KOPT-K1 (cell line): ENCODE measurements around the gene RTN4.

Experiments used
- H3K27ac ChIP-seq: fragments of 200-600 bp; sonication (generic); 2 replicates; pipeline ENCODE4 v1.5.1; 2016; ENCODE audit warnings: antibody characterized with exemption, mild to moderate bottlenecking, low read depth, low read length; ENCODE audit not compliant: poor library complexity, severe bottlenecking
- H3K36me3 ChIP-seq: fragments of 200-600 bp; sonication (generic); 2 replicates; pipeline ENCODE4 v1.5.1; 2017; ENCODE audit warnings: antibody characterized with exemption, mild to moderate bottlenecking, low read length, moderate library complexity; ENCODE audit not compliant: insufficient read depth
- H3K9me3 ChIP-seq: fragments of 200-600 bp; sonication (generic); 2 replicates; pipeline ENCODE4 v1.5.1; 2017; ENCODE audit warnings: antibody characterized with exemption, low read length, mild to moderate bottlenecking; ENCODE audit not compliant: insufficient read depth, poor library complexity, severe bottlenecking

RTN4 gene

DNA sequence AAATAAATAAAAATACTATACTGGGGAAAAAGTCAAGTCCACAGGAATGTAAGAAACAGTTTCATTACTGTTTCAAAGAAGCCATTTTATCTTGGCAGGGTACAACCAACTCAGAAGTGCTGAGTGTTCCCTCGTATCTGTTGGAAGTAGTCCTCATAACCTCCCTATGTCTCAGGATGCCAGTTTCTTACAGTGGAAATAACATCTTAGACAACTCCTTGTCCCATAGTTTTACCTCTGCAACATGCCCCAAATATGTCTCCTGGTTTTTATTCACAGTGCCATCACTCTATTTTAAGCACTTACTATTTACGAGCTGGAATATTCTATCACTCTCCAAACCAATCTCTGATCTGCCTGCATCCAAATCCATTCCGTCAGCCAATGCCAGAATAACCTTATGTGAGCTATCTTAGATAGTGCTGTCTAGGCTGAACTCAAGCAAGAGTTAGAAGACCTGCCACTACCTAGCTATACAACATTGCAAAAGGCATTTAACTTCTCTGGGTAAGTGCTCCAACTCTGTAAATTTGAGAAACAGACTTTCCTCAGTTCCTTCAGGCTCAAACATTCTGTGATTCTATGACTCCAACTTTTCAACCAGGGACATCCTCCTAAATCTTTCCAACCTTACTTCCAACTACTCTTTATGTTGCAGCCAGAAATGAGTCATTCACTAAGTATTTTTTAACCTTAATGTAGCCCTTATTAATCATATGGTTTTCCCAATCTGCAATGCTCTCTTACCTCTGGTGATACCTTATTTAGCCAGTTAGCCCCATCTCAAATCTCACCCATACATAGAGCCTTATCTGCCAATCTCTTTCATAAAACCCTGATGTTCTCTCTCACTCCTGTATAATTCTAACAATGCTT, 66.7 kb downstream of the RTN4 start:
- no peaks in the 10 kb centered on the region for H3K9me3 ChIP-seq
- H3K36me3 ChIP-seq = peaks cover 86% of the 10 kb centered on the region
- H3K27ac ChIP-seq = no peak overlapping the region

DNA sequence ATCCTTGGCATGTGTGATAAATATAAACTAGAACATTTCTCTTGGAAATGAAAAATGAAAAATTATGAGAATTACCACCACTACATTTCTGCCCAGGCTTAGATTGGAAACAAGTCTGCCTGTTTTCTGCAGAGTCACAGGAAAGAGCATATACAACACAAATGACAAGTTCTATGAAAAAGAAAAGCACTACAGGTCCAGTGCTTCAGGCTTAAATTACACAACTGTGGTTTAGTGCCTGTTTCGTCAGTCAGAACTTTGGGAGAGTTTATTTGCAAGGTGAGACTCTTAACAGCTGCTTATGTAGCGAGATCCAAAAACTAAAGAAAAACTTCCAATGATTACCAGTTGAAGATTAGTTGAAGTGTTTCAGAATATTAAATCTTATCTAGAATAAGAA, 68.9 kb downstream of the RTN4 start:
- Histone ChIP-seq H3K9me3 (no peaks in the 10 kb centered on the region), H3K36me3 (peaks cover 93% of the 10 kb centered on the region), H3K27ac (no peak overlapping the region)

DNA sequence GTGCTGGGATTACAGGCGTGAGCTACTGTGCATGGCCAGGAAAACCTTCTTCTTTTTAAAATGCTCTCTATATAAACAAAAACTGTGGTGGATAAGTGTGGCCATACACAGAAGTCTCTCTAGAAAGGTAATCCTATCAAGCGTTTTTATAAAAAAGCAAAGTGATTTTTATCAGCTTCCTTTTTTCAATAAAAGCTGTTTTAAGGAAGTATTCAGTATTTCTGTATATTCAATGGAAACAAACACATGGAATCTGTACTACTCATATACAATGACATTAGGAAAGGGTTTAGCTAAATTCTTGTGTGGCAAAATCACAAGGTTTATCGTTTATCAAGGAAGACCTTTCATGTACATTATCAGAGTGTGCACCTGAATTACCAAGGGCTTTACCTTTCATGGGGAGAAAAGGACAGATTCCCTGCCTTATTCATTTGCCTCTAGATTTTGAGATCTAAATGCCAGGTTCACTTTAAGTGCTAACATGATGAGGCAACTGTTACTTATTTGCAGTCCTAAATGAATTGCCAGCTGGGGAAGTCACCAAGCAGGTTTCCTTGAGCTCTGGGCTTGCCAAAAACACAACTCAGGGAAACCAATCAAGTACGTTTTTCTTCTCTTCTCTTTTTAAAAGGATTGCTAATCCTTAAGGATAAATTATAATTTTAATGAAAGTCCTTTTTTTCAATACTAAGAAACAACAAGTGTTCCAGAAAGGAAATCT, 70.8 kb downstream of the RTN4 start:
- Histone ChIP-seq H3K36me3 (peaks cover 93% of the 10 kb centered on the region), H3K9me3 (no peaks in the 10 kb centered on the region), H3K27ac (no peak overlapping the region)

DNA sequence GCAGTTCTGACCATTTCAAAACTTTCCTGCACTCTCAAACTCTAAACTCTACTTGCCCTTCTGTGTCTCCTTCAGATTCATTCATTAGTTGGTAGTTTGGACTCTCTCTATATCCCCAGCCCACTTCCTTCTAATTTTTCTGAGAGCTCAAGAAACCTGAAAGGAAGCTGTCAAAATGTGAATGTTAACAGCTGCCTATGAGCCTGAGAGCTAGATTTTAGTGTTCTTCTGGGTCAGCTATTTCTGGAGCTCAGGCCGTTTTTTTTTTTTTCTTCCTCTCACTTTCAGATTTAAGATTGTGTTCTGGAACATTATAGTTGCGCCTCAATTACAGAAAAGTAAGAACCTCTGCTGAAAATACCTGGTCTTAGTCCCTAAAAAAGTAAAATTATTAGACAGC, 73.1 kb downstream of the RTN4 start:
- peaks cover 95% of the 10 kb centered on the region for H3K36me3 ChIP-seq
- no peaks in the 10 kb centered on the region for H3K9me3 ChIP-seq
- no peak overlapping the region for H3K27ac ChIP-seq

DNA sequence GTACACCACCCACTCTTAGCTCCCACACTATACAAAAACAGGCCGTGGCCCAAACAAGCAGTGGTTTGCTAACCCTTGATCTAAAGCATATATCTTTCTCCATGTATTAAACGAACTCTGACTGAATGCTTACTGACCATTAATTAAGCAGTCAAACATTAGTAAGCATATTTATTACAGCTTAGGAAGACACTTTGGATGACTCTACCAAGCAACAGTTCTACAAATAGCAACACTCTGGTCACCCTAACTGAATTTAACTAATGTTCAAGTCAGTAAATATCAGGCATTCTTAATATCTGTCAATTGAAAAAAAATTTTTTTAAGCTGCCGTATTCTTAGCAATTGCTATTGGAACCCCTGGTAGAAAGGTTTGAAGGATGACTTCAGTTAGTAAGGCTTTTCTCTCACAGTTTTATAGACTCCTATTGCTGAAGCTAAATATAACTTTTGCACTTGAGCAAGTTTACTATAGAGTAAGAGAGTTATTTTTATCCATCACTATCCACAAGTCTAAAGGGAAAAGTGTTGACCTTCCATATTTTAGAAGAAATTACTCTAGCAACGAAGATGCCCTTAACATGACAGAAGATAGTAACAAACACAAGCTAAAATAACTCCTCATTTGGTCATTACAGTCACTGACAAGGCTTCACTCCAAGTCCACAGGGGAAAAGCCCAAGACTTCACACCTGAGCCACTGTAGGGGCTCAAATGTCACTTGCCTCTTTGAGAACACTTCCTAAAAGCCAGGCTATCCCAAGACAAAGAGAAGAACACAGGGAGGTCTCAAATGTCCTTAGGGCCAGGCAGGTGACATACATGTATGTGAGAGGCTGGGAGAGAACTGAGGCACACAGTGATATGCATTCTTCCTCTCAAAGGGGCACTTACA, 74.4 kb downstream of the RTN4 start:
- Histone ChIP-seq H3K9me3 (no peaks in the 10 kb centered on the region), H3K36me3 (peaks cover 96% of the 10 kb centered on the region), H3K27ac (no peak overlapping the region)

DNA sequence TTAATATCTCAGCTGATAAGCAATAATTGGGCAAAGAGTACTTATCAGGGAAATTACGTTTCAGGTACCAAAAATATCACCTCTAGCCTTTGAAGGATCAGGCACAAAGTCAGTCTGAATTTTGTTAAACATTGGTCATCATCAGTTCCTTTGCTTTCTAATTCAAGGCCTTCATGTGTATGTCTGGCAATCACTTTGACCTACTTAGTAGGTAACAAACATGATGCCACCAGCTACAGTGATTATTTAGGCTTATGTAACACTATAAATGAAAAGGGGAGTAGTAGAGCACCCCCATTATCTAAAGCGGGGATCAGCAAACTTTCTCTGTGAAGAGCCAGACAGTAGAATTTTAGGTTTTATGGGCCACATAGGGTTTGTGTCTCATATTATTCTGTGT, 75.1 kb downstream of the RTN4 start:
- Histone ChIP-seq H3K36me3 (peaks cover 96% of the 10 kb centered on the region), H3K9me3 (no peaks in the 10 kb centered on the region), H3K27ac (no peak overlapping the region)

DNA sequence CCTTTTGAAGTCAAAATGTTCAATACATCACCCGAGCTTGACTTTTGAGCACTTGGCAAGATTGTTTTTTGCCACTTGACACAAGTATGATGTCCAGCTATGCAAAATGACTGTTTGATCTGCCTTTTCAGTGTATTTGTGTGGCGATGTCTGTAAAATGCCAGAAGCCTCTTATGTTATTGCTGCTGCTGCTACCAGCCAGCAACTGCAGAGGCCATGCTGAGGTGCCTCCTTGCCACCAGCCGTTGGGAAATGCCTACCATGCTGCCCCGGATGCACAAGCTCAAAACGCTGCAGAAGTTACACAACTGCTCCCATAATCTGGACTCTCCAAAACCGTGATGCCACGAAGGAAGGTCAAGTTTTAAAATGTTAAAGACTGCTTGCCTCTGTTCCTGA, 80.3 kb downstream of the RTN4 start:
- no peak overlapping the region for H3K27ac ChIP-seq
- peaks cover 70% of the 10 kb centered on the region for H3K36me3 ChIP-seq
- no peaks in the 10 kb centered on the region for H3K9me3 ChIP-seq

DNA sequence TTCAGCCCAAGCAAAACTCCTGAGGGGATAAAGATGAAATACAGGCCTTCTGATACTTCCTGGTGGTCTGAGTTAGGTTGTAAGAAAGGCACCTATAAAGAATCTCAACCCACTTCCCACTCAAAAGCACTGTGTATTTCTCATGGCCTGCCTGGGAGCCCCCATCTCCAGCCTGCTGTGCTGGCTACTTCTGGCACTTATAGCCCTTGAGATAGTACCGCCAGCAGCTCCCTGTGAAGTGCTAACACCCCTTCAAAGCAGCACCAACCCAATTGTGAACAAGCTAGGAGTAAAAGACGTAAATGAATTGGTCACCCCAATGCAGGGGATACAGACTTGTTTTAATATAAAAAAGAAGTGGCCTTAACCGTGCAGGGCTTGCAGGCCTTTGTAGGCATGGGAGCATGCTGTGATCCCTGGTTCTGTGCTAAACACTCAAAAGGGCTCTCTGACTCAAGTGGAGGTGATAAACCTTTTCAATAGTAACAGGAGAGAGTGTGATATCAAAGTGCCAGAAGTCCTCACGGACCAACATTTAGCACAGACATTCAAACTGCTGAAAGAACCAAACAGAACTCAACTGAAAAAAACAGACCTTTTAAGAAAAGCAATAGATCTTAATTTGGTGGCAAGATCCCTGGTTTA, 80.8 kb downstream of the RTN4 start:
- Histone ChIP-seq H3K9me3 (no peaks in the 10 kb centered on the region), H3K27ac (no peak overlapping the region), H3K36me3 (peaks cover 65% of the 10 kb centered on the region)

DNA sequence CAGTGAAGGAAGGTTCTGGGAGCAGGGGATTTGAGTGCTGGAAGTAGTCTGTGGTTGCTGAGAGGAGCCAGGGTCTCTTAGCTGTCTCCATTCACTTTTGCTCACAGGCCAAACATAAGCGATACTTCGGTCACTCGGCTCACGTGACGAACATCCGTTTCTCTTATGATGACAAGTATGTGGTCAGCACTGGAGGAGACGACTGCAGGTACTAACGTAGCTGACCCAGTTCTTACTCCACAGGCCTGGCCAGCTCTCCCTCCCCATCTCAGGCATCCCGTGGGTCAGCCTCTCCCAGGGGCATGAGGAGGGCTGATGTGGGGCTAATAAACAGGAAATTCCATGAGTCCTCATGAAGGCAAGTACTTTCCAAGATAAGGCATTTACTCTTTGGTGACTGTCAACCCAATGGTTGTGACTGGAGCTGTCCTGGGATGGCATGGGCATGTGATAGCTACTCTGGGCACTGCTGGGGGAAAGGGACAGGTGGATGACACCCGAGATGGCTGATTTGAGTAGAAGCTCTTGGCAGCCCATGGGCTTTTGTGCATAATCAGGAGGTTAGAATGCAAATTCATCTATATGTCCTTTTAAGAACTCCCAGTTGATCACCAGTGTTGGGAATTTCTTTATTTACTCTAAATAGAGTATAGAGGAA, 81.6 kb downstream of the RTN4 start:
- H3K9me3 ChIP-seq = no peaks in the 10 kb centered on the region
- H3K27ac ChIP-seq = no peak overlapping the region
- peaks cover 58% of the 10 kb centered on the region for H3K36me3 ChIP-seq

DNA sequence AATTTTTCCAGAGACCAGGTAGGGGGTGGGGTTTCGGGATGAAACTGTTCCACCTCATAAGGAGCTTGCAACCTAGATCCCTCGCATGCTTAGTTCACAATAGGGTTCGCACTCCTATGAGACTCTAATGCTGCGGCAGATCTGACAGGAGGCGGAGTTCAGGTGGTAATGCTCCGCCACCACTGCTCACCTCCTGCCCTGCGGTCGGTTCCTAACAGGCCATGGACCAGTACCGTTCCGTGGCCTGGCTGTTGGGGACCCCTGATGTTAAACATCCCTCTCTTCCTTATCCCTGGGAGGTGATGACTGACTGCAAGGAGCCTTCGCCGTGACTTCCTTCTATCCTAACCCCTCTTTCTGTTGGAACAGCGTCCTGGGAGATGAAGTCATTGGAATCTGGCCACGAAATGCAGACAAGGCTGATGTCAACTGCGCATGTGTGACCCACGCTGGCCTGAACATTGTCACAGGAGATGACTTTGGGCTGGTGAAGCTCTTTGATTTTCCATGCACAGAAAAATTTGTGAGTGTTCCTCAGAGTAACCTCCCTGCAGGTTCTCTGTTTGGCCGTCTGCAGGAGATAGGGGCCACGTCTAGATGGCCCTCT, 82.4 kb downstream of the RTN4 start:
- Histone ChIP-seq H3K9me3 (no peaks in the 10 kb centered on the region), H3K27ac (no peak overlapping the region), H3K36me3 (peaks cover 49% of the 10 kb centered on the region)

DNA sequence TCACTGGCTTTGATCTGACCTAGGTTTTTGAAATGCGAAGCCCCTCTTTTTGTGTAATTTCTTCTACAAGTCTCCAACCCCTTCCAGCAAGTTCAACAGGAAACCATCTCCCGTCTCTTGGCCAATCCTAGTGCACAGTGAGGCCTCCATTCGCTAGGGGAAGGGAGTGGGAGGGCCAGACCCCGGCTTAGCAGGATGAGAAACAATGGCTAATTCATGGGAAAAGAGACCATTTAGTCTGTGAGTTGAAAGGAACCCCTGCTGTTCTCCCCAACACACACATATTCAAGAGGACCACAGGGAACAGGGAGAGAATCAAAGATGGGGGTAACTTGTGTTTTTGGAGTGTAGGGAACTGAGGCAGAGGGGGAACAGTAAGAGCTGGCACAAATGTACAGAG, 83.0 kb downstream of the RTN4 start:
- no peak overlapping the region for H3K27ac ChIP-seq
- H3K36me3 ChIP-seq = peaks cover 44% of the 10 kb centered on the region
- no peaks in the 10 kb centered on the region for H3K9me3 ChIP-seq

DNA sequence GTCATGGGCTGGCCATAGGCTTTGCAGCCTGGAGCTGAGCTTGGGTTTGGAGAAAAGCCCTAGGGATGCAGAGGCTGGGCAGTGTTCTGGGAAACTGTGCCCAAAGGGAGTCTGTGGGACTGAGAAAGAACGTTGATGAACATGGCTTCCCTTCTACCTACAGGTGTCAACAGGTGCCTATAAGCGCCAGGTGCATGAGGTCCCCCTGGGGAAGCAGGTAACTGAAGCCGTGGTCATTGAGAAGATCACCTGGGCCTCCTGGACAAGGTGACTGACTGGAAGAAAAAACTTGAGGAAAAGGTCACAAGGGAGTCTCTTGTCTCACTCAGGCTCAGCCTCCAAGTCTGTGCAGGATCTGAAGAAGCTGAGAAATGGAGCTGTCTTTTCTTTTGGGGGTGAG, 83.4 kb downstream of the RTN4 start:
- H3K27ac ChIP-seq = no peak overlapping the region
- H3K9me3 ChIP-seq = no peaks in the 10 kb centered on the region

DNA sequence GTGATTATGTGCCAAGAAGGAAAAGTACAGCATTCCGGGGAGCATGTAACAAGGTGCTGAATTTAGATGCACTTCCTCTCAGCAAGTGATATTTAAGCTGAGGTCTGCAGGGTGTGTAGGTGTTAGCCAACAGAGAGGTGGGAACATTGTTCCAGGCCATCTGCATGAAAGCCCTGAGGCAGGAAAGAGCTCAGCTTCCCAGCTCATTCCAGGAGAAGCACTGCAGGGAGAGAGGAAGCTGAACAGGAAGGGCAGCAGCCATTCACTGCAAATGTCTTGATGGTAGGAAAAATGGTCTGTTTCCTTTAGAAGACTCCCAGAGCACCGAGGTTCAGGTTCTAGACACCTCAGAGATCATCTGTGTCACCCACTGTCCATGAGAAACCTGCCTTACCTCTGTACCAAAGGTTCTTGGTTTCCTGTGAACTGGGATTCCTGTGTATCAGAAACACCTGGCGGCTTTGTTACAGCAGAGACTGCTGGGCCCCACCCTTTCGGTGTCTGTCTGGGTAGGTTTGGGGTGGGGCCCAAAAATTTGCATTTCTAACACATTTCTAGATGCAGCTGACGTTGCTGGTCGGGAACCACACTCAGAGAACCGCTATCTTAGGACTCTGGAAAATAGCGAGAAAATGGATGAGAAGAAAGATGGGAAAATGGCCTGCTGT, 84.0 kb downstream of the RTN4 start:
- Histone ChIP-seq H3K27ac (no peak overlapping the region), H3K36me3 (peaks cover 34% of the 10 kb centered on the region), H3K9me3 (no peaks in the 10 kb centered on the region)

More for the DNA sequence above, 83.4 kb downstream of the RTN4 start:
- peaks cover 40% of the 10 kb centered on the region for H3K36me3 ChIP-seq
